Activated naive CD4-positive, alpha-beta T cell treated with anti-CD3 and anti-CD28 coated beads, Interleukin-2, amount 50 U/mL, for 24 hours (primary cell): ENCODE results near the gene MSX1.

Source experiments
- H3K27ac Mint-ChIP-seq: one replicate; pipeline ENCODE4 v1.8.0; 2021; ENCODE audit warnings: mild to moderate bottlenecking, mixed read lengths
- H3K27me3 Mint-ChIP-seq: one replicate; pipeline ENCODE4 v1.8.0; 2021; ENCODE audit warnings: mixed read lengths
- H3K36me3 Mint-ChIP-seq: one replicate; pipeline ENCODE4 v1.8.0; 2021; ENCODE audit warnings: mixed read lengths
- H3K4me1 Mint-ChIP-seq: one replicate; pipeline ENCODE4 v1.8.0; 2021; ENCODE audit warnings: mixed read lengths
- H3K4me3 Mint-ChIP-seq: one replicate; pipeline ENCODE4 v1.8.0; 2021; ENCODE audit warnings: mild to moderate bottlenecking, mixed read lengths
- H3K9me3 Mint-ChIP-seq: one replicate; pipeline ENCODE4 v1.8.0; 2021; ENCODE audit warnings: mixed read lengths

The MSX1 gene

DNA sequence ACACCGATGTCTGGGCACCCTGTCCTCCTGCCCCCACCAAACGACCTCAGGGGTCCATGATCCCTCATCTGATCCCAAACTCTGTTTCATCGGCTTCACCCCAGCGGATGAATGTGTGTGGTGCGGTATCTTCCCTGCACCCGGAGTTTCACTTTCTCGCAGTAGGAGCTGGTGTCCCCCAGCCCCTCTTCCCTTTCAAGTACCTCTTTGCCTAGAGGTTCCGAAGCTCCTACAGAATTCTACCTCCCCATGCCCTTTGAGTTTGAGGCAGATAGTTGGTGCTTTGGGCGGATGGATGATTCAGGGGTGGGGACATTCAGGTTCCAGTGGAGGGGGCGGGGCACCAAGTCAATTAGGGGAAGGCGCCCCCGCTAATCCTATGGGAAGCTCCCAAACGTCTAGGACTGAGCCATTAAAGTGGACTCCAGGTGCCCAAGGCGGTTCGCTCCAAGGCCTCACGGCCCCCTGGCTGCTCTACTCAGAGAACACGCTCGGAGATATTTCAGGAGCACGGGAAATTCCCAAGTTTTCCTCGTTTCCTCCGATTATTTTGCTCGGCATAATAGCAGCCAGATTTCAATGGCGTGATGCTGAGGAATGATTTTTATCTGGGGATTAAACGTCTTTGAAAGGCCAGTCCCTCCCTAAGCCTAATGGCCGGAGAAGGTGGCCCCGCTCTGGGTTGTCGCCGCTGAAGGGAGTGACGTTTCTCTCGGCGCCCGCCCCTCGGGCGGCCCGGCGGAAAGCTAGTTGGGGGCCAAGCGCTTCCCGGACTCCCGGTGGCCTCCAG, 1.3 kb downstream of the MSX1 start:
- peaks cover 30% of the 10 kb centered on the region for H3K4me1 Mint-ChIP-seq
- H3K36me3 Mint-ChIP-seq: peaks cover 1% of the 10 kb centered on the region
- H3K4me3 Mint-ChIP-seq: peak overlapping the region; percentile 84
- peaks cover 57% of the 10 kb centered on the region for H3K27me3 Mint-ChIP-seq
- H3K9me3 Mint-ChIP-seq: no peaks in the 10 kb centered on the region
- no peak overlapping the region for H3K27ac Mint-ChIP-seq

DNA sequence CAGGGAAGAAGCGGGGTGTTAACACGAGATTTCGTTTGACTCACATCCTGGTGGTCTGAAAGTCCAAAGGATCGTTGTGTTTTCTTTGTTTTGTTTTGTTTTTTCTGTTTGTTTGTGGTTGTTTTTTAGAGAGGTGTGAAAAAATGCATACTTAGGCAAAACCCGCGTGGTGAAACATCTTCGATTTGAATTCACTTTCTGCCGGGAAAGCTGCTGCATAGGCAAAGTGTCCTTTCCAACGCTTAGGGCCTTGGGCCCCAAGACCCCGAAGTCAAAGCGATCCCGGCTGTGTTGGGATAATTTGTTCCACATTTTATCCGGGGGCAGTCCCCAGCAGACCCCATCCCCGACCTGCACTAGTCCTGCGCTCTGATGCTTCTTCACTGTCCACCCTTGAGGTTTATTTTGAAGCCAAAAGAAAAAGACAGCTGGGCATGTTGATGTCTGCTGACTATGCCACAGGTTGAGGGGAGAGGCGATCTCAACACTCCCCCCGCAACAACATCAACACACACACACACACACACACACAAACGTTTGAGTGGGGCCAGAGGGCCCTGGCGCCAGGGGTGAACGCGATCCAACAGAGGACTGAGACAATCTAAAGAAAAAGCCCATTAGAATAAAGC, 2.0 kb downstream of the MSX1 start:
- H3K36me3 Mint-ChIP-seq: peaks cover 1% of the 10 kb centered on the region
- H3K9me3 Mint-ChIP-seq: no peaks in the 10 kb centered on the region
- peaks cover 55% of the 10 kb centered on the region for H3K27me3 Mint-ChIP-seq
- no peak overlapping the region for H3K27ac Mint-ChIP-seq
- peaks cover 31% of the 10 kb centered on the region for H3K4me1 Mint-ChIP-seq
- peak overlapping the region; percentile 33 for H3K4me3 Mint-ChIP-seq

- no peak overlapping the region for H3K27ac Mint-ChIP-seq
- H3K4me1 Mint-ChIP-seq: peaks cover 29% of the 10 kb centered on the region
- peaks cover 55% of the 10 kb centered on the region for H3K27me3 Mint-ChIP-seq
Measured at GRCh38 chr4:4862071-4862551, 2.6 kb downstream of the MSX1 start.

GRCh38 chr4:4862665-4863482, 3.4 kb downstream of the MSX1 start:
- Mint-ChIP-seq H3K9me3 (no peaks in the 10 kb centered on the region), H3K27me3 (peaks cover 47% of the 10 kb centered on the region), H3K4me3 (no peak overlapping the region), H3K36me3 (peaks cover 1% of the 10 kb centered on the region), H3K27ac (no peak overlapping the region), H3K4me1 (peaks cover 24% of the 10 kb centered on the region)

More at GRCh38 chr4:4862071-4862551, 2.6 kb downstream of the MSX1 start:
- Mint-ChIP-seq H3K9me3 (no peaks in the 10 kb centered on the region), H3K4me3 (peak overlapping the region; percentile 15), H3K36me3 (peaks cover 1% of the 10 kb centered on the region)

GRCh38 chr4:4864443-4864939, 5.0 kb downstream of the MSX1 start:
- H3K4me3 Mint-ChIP-seq: no peak overlapping the region
- no peak overlapping the region for H3K27ac Mint-ChIP-seq
- H3K36me3 Mint-ChIP-seq: peaks cover 1% of the 10 kb centered on the region
- H3K27me3 Mint-ChIP-seq: peaks cover 44% of the 10 kb centered on the region
- H3K9me3 Mint-ChIP-seq: no peaks in the 10 kb centered on the region
- peaks cover 19% of the 10 kb centered on the region for H3K4me1 Mint-ChIP-seq

DNA sequence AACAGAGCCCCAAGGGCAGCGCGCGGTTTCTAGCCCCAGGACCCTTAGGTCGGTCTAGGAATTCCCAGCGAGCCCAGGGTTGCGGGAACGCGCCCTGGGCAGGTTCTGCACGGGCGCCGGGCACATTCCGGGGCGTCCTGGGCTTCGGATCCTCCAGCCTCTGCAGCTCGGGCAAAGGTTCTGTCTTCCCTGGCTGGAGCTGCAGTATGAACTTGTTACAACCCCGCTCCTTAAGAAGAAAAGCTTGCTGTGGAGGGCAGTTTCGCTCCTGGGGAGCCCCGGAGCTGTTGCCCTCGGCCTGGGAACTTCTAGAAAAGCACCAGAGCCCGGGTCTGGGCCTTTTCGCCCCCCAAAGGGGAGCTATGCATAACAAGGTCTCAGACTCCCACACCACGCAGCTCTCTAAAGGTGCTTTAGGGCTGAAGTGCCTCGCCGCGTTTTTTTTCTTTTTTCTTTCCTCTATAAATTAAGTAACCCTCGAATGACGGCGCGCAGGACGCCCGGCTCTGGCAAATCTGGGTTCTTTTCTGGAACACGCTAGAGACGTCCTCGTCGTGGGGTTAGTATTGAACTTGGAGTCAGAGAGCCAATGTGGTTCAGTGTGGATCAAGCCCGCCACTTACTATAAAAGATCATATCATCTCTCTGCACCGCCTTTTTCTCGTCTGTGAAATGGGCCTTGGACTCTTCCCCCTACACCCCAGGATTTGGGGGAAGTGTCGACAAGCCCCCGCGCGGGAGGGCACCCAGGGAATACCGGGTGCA, 5.7 kb downstream of the MSX1 start:
- Mint-ChIP-seq H3K4me1 (peaks cover 19% of the 10 kb centered on the region), H3K4me3 (no peak overlapping the region), H3K27ac (no peak overlapping the region), H3K9me3 (no peaks in the 10 kb centered on the region), H3K27me3 (peaks cover 50% of the 10 kb centered on the region), H3K36me3 (peaks cover 1% of the 10 kb centered on the region)

DNA sequence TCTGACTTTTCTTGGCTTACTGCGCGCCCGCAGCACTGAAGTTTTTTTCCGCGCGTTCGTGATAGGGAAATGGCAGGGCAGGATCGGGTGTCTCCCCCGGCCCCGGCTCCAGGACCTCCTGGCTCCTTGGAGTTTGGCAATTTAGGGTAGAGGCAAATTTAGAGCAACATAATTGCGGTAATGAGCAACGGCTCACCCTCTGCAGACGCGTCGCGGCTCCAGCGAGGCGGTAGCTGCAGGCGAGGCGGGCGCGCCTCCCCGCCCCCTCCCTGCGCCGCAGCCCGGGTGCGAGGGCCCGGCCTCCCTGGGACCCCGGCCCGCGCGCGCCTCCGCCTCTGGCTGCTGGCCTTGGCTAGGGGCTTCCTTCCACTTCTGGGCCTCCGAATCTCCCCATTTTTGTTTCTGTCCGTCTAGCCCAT, 6.2 kb downstream of the MSX1 start:
- H3K27ac Mint-ChIP-seq: no peak overlapping the region
- no peak overlapping the region for H3K4me3 Mint-ChIP-seq
- peaks cover 15% of the 10 kb centered on the region for H3K4me1 Mint-ChIP-seq
- H3K36me3 Mint-ChIP-seq: no peaks in the 10 kb centered on the region
- peaks cover 52% of the 10 kb centered on the region for H3K27me3 Mint-ChIP-seq
- H3K9me3 Mint-ChIP-seq: no peaks in the 10 kb centered on the region

DNA sequence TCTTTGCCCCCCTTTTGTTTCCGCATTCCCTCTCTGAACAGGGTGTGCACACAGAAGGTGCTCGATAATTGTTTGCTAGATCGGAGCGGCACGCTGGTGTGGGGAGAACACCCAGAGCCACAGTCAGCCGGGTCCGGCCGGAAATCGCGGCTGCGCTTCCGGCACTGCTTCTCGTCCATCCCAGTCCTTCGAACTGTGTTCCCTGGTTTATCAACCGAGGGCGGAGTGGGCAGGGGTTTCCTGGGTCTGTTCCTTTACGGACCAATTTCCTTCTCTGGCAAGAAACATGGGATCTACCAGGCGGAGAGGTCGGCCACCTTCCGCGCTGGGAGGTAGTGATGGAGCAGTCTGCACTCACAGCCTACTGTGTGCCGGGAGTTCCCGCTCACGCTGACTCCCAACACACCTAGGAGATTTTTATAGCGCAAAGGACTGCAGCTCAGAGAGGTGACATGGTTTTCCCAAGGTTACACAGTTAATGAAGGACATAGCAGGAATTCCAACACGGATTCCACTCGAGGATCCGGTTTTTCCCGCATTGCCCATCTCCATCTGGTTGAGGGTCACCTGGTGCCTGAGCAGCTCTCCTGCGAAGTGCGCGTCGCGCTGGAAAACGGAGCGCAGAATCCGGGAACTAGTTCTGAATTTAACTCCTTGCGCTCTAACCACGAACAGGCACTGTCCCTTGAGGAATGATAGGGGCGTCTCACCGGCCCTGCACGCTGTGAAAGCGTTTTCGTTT, 6.8 kb downstream of the MSX1 start:
- H3K27ac Mint-ChIP-seq: no peak overlapping the region
- peaks cover 10% of the 10 kb centered on the region for H3K4me1 Mint-ChIP-seq

DNA sequence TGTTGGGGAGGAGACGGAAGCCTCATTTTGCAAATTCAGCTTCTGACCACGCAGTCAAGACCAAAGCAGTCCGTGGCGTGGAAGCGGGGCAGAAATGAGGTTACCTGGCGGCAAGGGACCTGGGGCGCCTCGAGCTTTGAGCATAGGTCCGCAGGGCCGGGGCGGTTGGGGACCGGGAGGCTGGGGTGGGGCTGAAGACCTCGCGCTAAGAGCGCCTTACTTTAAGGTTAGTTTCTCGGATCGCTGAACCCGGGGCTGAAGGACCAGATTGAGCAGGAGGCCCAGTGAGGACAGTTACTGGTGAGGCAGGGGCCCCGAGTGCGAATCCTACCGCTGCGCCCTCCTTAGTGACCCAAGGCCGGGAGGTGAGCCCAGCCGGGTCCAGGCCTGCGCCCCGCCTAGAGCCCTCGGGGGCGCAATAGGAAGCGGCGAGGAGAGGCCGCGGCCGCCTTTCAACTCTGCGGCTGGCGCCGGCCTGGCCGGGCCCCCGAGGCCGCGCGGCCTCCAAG, 7.5 kb downstream of the MSX1 start:
- Mint-ChIP-seq H3K4me3 (no peak overlapping the region), H3K36me3 (no peaks in the 10 kb centered on the region), H3K9me3 (no peaks in the 10 kb centered on the region), H3K4me1 (peaks cover 8% of the 10 kb centered on the region), H3K27me3 (peaks cover 54% of the 10 kb centered on the region), H3K27ac (no peak overlapping the region)

More for the DNA sequence above, 6.8 kb downstream of the MSX1 start:
- Mint-ChIP-seq H3K4me3 (no peak overlapping the region), H3K36me3 (no peaks in the 10 kb centered on the region), H3K9me3 (no peaks in the 10 kb centered on the region), H3K27me3 (peaks cover 55% of the 10 kb centered on the region)

- H3K27ac Mint-ChIP-seq: no peak overlapping the region
- no peaks in the 10 kb centered on the region for H3K9me3 Mint-ChIP-seq
- H3K4me3 Mint-ChIP-seq: no peak overlapping the region
- H3K36me3 Mint-ChIP-seq: no peaks in the 10 kb centered on the region
- H3K27me3 Mint-ChIP-seq: peaks cover 52% of the 10 kb centered on the region
- H3K4me1 Mint-ChIP-seq: peaks cover 8% of the 10 kb centered on the region
Measured at GRCh38 chr4:4867375-4868039, 8.0 kb downstream of the MSX1 start.

DNA sequence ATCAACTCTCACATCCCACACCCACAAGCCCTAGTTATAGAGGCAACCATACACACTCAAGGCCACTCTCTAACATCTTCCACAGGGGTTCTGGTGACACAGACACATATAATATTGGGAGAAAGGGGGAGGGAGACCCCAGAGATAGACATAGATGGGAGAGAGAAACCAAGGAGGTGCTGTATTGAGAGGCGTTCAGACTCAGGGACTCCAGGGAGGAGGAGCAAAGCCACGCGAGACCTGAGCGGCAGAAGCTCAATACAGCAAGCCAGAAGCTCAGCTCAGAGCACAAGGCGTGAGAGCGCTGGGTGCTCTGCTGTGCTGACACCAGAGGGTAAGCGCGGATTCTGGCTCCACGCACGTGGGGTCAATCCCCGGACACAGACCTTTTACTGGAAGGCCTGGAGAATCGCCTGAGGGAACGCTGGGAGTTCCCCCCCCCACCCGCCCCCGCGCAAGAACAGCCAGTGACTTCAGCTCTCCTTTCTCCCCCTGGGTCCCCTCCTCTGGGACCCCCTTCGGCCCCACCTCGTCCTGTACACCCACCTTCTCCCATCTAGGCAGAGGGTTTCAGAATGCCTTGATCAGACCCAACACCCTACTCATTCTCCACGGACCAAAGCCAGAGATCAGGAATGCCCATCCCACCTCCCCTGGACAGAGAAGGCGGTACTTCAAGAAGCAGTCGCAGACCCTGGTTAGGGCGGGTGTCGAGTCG, 8.7 kb downstream of the MSX1 start:
- Mint-ChIP-seq H3K36me3 (no peaks in the 10 kb centered on the region), H3K27me3 (peaks cover 50% of the 10 kb centered on the region), H3K4me1 (peaks cover 8% of the 10 kb centered on the region), H3K27ac (no peak overlapping the region), H3K9me3 (no peaks in the 10 kb centered on the region), H3K4me3 (no peak overlapping the region)

GRCh38 chr4:4868758-4869723, 9.6 kb downstream of the MSX1 start:
- Mint-ChIP-seq H3K4me1 (peaks cover 8% of the 10 kb centered on the region), H3K27ac (no peak overlapping the region), H3K4me3 (no peak overlapping the region), H3K27me3 (peaks cover 51% of the 10 kb centered on the region), H3K36me3 (no peaks in the 10 kb centered on the region), H3K9me3 (no peaks in the 10 kb centered on the region)
